ENCODE data around the gene ZIC4.

DNA sequence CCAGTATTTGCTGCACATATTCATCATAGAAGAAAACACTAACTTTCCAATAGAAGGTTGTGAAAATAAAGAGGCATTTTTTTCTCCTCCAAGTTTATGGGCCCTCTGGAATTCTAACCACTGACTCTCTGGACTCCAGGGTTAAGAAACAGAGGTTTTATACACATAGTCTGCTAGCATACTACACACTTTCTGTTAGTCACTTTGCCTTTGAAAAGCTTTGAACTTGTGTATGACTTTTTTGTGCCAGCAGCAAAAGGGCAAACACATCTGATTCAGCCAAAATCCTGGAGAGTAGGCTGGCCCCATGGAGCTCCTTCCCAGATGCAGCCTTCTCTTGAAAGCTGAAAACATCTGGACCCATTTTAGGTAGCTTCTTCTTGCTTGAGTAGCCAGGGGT, 6.2 kb downstream of the ZIC4 start:
- no peak for TF ChIP-seq RAD21 (IDR thresholded peaks at IDR 0.05)
- TF ChIP-seq TAF1 (conservative IDR thresholded peaks at IDR 0.05) = no peak
- no peak for TF ChIP-seq SP1 (IDR thresholded peaks at IDR 0.05)
- TF ChIP-seq, protein P1, sequence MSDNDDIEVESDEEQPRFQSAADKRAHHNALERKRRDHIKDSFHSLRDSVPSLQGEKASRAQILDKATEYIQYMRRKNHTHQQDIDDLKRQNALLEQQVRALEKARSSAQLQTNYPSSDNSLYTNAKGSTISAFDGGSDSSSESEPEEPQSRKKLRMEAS (IDR thresholded peaks at IDR 0.05) = no peak
- TF ChIP-seq, protein P2, sequence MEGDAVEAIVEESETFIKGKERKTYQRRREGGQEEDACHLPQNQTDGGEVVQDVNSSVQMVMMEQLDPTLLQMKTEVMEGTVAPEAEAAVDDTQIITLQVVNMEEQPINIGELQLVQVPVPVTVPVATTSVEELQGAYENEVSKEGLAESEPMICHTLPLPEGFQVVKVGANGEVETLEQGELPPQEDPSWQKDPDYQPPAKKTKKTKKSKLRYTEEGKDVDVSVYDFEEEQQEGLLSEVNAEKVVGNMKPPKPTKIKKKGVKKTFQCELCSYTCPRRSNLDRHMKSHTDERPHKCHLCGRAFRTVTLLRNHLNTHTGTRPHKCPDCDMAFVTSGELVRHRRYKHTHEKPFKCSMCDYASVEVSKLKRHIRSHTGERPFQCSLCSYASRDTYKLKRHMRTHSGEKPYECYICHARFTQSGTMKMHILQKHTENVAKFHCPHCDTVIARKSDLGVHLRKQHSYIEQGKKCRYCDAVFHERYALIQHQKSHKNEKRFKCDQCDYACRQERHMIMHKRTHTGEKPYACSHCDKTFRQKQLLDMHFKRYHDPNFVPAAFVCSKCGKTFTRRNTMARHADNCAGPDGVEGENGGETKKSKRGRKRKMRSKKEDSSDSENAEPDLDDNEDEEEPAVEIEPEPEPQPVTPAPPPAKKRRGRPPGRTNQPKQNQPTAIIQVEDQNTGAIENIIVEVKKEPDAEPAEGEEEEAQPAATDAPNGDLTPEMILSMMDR (IDR thresholded peaks at IDR 0.05; ENCODE audit: low read depth, low read length, missing input control) = no peak
- TF ChIP-seq, protein P3, sequence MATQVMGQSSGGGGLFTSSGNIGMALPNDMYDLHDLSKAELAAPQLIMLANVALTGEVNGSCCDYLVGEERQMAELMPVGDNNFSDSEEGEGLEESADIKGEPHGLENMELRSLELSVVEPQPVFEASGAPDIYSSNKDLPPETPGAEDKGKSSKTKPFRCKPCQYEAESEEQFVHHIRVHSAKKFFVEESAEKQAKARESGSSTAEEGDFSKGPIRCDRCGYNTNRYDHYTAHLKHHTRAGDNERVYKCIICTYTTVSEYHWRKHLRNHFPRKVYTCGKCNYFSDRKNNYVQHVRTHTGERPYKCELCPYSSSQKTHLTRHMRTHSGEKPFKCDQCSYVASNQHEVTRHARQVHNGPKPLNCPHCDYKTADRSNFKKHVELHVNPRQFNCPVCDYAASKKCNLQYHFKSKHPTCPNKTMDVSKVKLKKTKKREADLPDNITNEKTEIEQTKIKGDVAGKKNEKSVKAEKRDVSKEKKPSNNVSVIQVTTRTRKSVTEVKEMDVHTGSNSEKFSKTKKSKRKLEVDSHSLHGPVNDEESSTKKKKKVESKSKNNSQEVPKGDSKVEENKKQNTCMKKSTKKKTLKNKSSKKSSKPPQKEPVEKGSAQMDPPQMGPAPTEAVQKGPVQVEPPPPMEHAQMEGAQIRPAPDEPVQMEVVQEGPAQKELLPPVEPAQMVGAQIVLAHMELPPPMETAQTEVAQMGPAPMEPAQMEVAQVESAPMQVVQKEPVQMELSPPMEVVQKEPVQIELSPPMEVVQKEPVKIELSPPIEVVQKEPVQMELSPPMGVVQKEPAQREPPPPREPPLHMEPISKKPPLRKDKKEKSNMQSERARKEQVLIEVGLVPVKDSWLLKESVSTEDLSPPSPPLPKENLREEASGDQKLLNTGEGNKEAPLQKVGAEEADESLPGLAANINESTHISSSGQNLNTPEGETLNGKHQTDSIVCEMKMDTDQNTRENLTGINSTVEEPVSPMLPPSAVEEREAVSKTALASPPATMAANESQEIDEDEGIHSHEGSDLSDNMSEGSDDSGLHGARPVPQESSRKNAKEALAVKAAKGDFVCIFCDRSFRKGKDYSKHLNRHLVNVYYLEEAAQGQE (IDR thresholded peaks at IDR 0.05) = no peak
- TF ChIP-seq YY1 (IDR thresholded peaks at IDR 0.05) = no peak
- TF ChIP-seq HNF4A (conservative IDR thresholded peaks at IDR 0.05) = no peak
- no peak for TF ChIP-seq JUND (IDR thresholded peaks at IDR 0.05)
- TF ChIP-seq, protein P4, sequence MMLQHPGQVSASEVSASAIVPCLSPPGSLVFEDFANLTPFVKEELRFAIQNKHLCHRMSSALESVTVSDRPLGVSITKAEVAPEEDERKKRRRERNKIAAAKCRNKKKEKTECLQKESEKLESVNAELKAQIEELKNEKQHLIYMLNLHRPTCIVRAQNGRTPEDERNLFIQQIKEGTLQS (IDR thresholded peaks at IDR 0.05) = no peak
- TF ChIP-seq, protein P5, sequence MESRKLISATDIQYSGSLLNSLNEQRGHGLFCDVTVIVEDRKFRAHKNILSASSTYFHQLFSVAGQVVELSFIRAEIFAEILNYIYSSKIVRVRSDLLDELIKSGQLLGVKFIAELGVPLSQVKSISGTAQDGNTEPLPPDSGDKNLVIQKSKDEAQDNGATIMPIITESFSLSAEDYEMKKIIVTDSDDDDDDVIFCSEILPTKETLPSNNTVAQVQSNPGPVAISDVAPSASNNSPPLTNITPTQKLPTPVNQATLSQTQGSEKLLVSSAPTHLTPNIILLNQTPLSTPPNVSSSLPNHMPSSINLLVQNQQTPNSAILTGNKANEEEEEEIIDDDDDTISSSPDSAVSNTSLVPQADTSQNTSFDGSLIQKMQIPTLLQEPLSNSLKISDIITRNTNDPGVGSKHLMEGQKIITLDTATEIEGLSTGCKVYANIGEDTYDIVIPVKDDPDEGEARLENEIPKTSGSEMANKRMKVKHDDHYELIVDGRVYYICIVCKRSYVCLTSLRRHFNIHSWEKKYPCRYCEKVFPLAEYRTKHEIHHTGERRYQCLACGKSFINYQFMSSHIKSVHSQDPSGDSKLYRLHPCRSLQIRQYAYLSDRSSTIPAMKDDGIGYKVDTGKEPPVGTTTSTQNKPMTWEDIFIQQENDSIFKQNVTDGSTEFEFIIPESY (IDR thresholded peaks at IDR 0.05) = no peak
- TF ChIP-seq GABPA (IDR thresholded peaks at IDR 0.05 in 1 of 2, conservative IDR thresholded peaks at IDR 0.05 in 1 of 2) = no peak
